ENCODE data around the gene ARHGAP31.
"Not testable (repeated sequence)": the region's sequence is repeated elsewhere in the genome, so short reads cannot be mapped to it uniquely, and the experiment has no call there.

Gene ARHGAP31, protein sequence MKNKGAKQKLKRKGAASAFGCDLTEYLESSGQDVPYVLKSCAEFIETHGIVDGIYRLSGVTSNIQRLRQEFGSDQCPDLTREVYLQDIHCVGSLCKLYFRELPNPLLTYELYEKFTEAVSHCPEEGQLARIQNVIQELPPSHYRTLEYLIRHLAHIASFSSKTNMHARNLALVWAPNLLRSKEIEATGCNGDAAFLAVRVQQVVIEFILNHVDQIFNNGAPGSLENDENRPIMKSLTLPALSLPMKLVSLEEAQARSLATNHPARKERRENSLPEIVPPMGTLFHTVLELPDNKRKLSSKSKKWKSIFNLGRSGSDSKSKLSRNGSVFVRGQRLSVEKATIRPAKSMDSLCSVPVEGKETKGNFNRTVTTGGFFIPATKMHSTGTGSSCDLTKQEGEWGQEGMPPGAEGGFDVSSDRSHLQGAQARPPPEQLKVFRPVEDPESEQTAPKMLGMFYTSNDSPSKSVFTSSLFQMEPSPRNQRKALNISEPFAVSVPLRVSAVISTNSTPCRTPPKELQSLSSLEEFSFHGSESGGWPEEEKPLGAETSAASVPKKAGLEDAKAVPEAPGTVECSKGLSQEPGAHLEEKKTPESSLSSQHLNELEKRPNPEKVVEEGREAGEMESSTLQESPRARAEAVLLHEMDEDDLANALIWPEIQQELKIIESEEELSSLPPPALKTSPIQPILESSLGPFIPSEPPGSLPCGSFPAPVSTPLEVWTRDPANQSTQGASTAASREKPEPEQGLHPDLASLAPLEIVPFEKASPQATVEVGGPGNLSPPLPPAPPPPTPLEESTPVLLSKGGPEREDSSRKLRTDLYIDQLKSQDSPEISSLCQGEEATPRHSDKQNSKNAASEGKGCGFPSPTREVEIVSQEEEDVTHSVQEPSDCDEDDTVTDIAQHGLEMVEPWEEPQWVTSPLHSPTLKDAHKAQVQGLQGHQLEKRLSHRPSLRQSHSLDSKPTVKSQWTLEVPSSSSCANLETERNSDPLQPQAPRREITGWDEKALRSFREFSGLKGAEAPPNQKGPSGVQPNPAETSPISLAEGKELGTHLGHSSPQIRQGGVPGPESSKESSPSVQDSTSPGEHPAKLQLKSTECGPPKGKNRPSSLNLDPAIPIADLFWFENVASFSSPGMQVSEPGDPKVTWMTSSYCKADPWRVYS (N-terminal part only)

DNA sequence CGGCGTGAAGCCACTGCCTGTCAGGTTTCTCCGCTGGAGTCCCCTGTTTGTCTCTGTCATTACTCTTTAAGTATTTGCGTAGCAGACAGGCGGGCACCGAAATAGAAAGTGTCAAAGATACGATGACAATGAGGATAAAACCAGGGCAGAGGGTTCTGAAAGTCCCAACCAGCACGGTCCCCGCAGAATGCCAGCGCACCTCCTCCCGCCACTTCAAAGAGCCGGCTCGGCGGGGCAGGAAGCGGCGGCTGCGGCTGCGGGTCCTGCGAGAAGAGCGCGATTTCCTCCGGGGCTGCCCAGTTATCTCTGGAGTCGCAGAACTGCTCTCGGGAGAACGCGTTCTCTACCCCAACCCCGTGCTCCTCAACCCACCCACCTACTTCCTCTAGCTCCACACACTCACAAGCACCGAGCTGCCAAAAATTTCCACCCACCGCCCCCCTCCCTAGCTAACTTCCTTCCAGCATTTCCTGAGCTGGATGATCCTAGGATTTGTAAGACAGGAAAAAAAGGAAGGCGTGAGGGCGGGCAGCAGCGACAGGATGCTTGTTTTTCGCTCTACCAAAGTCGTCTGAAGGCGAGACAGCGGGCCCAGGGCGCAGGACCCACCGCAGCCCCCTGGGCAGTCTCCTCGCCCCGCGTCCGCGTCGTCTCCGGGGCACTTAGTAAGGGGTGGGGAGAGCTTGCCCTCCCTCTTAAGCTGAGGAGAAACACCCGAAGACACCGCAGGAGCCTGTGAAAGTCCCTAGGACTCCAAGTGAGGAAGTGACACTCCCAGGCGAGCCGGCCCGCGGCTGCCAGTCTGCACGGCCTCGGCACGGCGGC lies at the start of gene ARHGAP31:
TSS of gene ARHGAP31 (plus strand) at position 513 of the 825 bp plus-strand sequence. CDS start 522 bp downstream, outside the sequence.
- DNase-seq, result peak; percentile 92

DNA sequence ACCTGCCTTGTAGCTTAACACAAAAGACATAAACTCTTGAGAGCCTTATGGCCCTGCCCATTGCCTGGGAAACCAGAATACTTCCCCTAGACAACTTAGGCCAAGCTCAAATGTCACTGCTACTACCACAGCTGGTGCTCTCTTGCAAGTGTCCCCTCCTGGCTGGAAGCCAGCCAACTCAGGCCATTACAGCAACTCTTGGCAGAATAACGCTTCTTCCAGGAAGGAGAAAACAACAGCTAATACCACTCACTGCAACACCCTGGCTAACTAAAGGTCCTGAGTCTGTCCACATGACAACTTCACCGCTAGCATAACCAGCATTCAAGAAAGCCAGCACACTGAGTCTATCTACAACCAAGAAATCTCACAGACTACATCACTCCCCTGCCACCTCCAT lies 48.4 kb upstream of the ARHGAP31 start:
- DNase-seq, result no peak

DNA sequence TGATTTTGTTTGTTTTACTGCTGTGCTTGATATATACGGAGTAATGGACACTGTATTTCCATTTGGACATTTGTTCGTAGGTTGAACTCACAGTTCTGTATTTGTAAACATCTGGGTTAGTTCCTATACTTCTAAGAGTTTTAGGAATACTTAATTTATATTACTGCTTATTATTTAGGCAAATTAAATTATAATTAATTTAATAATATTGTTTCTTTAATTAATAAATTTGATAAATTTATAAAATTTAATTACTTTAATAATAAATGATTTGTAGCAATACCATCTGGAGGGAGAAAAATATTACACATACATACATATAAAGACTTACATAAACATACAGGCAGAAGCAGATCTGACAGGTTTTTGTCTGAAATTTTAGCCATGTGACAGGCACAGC lies 39.0 kb upstream of the ARHGAP31 start:
- DNase-seq, result no peak

DNA sequence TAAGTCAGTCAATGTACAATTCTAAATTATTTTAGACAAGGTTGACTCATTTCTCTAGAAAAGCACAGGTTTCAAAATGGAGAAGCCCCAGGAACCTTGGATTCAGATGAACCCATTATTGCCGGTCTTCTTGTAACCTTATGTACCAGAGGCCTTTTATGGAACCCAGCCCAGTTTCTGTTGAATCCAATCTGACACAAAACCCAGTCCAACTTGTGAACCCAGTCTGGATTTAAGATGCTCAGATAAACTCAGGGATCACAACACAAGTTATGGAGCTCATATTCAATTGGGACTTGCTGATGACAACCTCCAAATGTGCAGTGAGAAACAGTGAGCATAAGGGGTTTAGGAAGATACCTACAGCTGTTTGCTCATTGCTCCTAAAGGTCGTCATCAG lies 37.1 kb upstream of the ARHGAP31 start:
- no peak for DNase-seq

DNA sequence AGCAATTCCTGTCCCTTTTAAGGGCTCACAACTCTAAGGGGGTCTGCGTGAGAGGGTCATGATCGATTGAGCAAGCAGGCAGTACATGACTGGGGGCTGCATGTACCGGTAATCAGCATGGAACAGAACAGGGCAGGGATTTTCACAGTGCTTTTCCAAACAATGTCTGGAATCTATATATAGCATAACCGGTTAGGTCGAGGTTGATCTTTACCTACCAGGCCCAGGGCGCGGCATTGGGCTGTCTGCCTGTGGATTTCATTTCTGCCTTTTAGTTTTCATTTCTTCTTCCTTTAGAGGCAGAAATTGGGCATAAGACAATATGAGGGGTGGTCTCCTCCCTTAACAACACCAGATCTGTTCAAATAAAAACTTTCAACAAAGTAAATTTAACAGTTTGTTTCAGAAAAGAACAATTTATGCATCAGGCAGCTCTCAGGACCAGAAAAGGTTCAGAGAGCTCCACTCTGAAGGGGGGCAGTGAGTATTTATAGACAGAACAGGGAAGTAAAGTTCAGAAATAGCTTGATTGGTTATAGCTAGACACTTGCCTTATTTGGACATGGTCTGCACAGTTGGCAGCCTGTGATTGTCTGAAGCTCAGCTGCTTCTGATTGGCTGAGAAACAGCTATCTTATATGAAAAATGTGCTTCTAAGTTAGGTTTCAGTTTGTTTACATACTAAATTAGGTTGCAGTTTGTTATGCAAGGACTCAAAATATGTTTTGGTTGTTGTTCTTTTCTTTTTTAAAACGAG lies 36.4 kb upstream of the ARHGAP31 start:
- DNase-seq, result no peak

DNA sequence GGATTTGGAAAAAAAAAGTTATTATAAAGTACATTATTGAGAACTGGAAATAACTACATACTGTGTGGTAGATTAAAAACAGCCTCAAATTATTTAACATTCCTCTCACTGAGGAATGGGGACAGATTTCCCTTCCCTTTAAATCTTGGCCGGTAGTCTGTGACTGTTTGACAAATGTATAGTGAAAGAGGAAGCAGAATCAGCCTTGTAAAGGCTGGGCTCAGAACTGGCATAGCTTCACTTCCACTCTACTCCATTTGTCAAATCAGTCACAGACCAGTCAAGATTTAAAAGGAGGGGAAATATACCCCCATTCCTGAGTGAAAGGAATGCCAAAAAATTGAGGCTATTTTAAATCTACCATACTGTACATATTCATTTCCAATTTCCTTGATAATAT lies 35.3 kb upstream of the ARHGAP31 start:
- DNase-seq, result no peak

DNA sequence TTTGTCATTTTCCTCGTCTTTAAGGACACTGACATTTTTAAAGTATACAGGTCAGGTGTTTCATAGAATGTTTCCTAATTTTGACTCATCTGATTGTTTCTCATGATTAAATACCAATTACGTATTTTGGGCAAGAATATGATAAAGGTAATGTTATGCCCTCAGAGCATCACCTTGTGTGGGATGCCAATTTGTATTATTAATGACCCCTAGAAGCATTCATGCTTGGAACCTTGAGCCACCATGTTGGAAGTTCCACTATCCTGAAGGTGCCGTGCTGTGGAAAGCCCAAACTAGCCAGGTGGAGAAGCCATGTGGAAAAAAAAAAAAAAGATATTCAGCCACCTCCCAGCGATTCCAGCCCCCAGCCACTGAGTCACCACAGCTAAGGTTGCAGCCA lies 34.4 kb upstream of the ARHGAP31 start:
- no peak for DNase-seq

DNA sequence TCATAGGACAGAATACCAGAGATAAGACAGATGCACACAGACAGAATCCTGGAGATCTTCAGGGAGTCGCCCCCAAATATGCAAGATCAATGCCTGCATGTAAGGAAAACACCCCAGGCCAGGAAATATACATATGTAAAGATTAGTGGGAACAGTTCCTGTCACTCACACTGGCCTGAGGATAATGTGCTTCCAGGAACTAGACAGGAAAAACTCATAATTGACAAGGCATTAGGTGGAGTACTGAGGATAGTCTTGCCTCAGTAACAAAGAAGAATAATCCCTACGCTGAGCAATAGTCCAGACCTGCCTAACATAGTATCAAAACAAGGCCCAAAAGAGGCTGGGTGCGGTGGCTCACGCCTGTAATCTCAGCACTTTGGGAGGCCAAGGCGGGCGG lies 33.1 kb upstream of the ARHGAP31 start:
- DNase-seq, result no peak

DNA sequence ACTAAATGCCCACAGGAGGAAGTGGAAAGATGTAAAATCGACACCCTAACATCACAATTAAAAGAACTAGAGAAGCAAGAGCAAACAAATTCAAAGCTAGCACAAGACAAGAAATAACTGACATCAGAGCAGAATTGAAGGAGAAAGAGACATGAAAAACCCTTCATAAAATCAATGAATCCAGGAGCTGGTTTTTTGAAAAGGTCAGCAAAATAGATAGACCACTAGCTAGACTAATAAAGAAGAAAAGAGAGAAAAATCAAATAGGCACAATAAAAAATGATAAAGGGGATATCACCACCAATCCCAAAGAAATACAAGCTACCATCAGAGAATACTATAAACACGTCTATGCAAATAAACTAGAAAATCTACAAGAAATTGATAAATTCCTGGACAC lies 24.0 kb upstream of the ARHGAP31 start:
- not testable (repeated sequence) for DNase-seq

DNA sequence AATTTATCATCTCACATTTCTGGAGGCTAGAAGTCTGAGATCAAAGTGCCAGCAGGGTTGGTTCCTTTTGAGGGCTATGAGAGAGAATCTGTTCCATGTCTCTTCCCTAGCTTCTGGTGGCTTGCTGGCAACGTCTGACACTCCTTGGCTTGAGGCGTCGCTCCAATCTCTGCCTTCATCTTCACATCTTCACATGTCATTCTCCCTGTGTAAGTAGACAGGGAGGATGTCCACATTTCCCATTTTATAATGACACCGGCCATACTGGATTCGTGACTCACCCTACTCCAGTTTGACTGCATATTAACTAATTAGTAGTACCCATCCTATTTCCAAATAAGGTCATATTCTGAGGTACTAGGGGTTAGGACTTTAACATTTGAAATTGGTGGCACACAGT lies 17.5 kb upstream of the ARHGAP31 start:
- no peak for DNase-seq

DNA sequence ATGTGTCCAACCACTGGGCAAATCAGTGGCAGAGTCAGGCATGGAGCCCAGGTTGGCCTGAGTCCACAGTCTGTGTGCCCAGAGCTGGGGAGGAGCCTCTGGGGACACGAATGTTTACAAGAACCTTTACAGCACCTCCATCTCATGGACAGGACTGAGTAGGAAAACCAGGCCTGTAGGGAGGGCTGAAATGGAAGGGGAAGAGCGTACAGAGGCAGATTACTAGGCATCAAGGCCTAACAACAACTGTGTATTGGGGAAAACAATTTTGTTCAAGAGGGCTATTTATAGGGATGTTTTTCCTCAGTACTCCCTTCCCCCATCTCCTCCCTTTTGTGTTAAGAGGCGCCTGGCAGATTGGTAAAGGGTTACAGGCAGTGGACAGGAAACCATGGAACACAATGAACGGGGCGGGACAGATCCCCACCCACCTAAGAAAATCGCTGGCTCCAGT lies 15.1 kb upstream of the ARHGAP31 start:
- no peak for DNase-seq

DNA sequence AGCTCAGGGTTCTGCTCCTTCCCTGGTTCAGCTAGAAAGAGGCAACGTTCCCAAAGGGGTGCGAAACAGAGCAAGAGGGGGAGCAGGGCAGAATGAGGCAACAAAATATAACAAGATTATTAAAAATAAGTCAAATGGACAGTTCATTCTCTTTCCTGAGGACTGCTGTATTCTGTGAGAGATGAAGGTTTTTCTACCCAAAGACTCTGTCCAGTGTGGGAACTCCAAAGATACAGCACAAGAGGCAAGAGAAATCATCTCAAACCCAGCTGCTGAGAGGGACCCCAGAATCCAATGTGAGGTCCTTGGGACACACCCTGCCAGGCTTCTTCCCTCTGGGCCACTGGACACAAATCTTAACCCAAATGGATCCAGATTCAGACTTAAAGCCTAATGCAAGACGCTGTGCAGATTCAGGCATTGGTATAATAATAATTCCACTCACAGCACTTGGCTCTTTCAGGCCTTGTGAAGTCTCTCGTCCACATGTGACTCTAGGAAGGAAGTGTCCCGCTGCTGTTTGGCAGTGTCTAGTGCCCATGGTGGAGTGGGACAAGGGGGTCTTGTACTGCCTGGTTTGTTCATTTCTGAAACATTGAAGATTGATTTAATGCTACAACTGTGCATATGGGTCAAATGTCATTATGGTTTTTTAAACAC lies 14.5 kb upstream of the ARHGAP31 start:
- DNase-seq, result no peak

DNA sequence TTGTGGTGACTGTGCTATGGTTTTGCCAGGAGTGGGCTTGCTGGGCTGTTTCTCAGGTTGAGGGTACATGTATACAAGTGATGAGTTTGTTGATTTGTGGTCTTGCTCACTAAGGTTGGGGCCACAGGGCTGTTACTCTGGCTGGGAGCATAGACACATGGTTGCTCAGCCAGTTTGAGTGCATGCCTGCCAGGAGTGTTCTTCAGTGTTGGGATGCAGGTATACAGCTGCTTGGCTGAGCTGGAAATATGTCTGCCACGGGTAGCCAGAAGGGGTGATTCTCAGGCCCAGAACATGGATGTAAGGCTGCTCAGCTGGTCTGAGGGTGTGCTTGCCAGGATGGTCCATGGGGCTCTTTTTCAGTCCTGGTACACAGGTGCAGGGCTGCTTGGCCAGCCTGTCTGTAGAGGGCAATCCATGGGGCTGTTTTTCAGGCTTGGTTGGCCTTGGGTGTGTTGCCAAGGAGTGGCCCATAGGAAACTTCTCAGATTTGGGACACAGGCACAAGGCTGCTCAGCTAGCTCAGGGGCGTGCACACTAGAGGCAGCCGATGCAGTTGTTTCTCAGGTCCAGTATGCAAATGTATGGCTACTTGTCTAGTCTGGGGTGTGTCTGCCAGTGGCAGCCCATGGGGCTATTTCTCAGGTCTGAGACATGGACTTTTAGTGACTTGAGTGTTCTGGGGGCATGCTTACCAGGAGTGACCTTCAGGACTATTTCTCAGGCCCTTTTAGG lies 5.3 kb upstream of the ARHGAP31 start:
- no peak for DNase-seq

DNA sequence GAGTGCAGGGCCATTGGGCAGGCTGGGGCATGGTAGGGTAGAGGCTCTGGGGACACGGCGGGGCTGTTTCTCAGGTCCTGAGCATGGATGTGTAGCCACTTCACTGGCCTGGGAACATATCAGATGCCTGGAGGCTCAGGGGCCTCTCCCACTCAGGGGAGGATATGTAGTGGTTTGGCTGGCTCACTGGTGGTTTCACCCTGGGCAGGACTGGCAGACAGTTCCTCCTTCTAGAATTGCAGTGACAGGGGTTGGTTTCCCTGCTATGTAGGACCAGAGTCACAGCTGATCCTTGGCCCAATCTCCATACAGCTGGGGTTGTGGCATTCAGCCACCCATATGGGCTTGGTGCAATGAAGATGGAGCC lies 4.8 kb upstream of the ARHGAP31 start:
- no peak for DNase-seq

DNA sequence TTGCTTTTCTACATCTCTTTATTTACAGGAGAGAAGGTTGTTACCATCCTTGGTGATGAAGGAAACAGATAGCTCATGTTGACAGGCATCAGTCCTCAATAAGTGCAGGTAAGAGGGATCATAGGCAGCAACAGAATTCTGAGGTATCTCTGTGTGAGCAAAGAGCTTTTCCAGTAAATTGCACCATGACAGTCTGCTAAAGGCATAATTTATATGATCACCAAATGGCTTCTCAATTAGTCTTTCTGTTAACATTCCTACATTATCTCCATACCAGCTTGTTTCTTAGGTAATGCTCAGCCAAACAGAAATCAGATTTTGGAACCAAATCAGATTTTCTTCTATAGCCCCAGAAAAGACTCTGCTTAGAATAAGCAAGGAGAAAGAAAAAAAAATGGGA lies 3.6 kb upstream of the ARHGAP31 start:
- no peak for DNase-seq

DNA sequence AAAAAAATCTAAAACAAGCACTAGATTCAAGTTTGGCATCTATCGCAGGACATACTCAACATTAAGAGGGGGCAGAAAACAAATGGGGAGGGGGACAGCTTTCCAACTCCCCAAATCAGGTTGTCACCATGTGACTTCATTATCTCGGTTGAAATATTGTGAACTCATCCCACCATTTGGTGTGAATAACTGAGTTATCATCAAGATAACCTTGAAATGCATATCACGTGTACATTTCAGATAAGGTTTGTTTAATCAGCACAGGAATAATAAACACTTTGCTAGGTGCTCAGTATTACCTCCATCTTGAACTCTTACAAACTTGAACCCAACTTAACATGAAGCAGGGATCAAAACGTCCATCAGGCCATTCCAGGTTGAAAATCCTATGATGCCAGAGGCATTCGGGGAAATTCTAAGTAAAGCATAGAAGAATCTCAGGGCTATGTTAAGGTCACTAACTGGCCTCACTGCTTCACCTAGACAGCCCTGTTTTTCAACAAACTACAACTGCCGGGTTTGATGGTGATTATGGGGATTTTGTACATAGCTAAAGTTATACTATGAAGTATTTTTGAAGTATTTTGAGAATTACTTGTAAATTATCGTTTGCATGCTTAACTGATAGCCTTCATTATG lies 3.0 kb upstream of the ARHGAP31 start:
- no peak for DNase-seq

DNA sequence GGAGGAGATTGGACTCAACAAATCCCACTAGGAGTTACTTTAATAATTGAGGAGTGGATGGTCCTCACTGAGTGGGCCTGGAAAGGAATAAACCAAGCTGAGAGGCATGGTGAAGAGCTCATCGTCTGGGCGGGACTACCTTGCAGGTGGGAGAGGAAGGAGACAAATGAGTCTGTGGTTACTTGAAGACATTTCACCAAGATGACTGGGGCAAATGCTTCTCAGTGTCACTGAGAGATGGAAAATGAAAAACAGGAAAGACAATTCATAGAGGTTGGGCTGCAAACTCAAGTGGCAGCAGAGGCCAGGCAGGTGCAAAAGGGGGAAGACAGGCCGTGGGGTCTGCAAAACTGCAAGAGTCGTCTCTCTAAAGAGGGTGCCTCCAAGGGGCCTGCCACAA lies 1.5 kb upstream of the ARHGAP31 start:
- no peak for DNase-seq

DNA sequence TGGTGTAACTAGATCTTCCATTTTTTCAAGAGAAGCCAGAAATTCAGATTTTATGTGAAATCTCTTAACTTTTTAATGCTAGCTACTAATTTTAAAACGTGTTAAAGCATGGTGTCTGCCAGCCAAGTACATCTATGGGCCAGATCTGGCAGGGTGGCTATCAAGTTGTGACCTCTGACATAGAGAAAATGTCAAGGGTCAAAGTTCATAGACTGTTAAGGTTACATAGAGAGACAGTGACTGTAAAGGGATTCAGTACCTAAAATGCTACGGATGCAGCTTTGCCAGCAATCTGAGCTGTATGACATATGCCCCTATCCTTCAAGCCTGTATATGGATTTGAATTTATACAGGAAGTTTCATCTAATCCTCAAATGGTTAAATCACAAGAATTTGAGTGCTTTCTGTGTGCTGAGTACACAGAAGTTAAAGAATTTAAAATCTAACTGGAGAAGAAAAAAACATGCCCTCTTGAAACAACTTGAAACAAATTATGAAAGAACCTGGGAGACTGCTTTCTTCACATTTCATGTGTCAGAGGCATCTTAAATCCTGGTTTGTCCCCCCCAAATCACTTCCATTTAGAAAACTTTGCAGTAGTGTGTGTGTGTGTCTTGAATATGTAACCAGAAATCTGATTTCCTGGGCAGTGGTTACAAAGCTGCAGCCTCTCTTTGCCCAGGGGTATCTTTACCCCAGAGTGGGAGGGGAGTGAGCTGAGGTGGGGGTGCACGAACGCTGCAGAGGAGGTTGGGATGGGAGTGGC lies 895 bp upstream of the ARHGAP31 start:
- no peak for DNase-seq
